H9 (cell line): ENCODE measurements around the gene BICDL1. TPM values are rescaled to one million over a fixed set of nuclear protein-coding genes. Genes with fewer than 3 reads are reported as not detected.

Source experiments
- DNase-seq: peaks from one replicate; pipeline ENCODE4 v3.0.0-alpha.2; 2017
- H2AFZ ChIP-seq: one replicate; pipeline ENCODE4 v1.6.1; 2013; ENCODE audit warnings: mild to moderate bottlenecking, low read length, control low read depth, moderate library complexity
- H2AK5ac ChIP-seq: 2 replicates; pipeline ENCODE4 v1.6.1; 2013; ENCODE audit warnings: low read length, control low read depth, mixed read lengths; ENCODE audit not compliant: insufficient read length
- H2BK120ac ChIP-seq: one replicate; pipeline ENCODE4 v1.6.1; 2013; ENCODE audit warnings: low read depth, mild to moderate bottlenecking, low read length, control low read depth, inconsistent platforms; ENCODE audit not compliant: poor library complexity, severe bottlenecking
- H2BK12ac ChIP-seq: 2 replicates; pipeline ENCODE4 v1.6.1; 2013; ENCODE audit warnings: low read length, control low read depth, mixed read lengths, low read depth; ENCODE audit not compliant: insufficient read length
- H2BK15ac ChIP-seq: 2 replicates; pipeline ENCODE4 v1.6.1; 2013; ENCODE audit warnings: low read depth, low read length, control low read depth
- H2BK20ac ChIP-seq: one replicate; pipeline ENCODE4 v1.6.1; 2013; ENCODE audit warnings: low read depth, mild to moderate bottlenecking, low read length, control low read depth, inconsistent platforms; ENCODE audit not compliant: poor library complexity, severe bottlenecking
- H2BK5ac ChIP-seq: 2 replicates; pipeline ENCODE4 v1.6.1; 2013; ENCODE audit warnings: low read length, control low read depth, mixed read lengths; ENCODE audit not compliant: insufficient read length
- H3K14ac ChIP-seq: 2 replicates; pipeline ENCODE4 v1.6.1; 2013; ENCODE audit warnings: low read length, control low read depth; ENCODE audit not compliant: insufficient read depth
- H3K18ac ChIP-seq: 2 replicates; pipeline ENCODE4 v1.6.1; 2013; ENCODE audit warnings: low read depth, mild to moderate bottlenecking, mixed read lengths, low read length, control low read depth; ENCODE audit not compliant: insufficient read length
- H3K23ac ChIP-seq: 2 replicates; pipeline ENCODE4 v1.6.1; 2013; ENCODE audit warnings: low read length, control low read depth, mixed read lengths, low read depth; ENCODE audit not compliant: insufficient read length
- H3K23me2 ChIP-seq: 2 replicates; pipeline ENCODE4 v1.6.1; 2013; ENCODE audit warnings: low read depth, mild to moderate bottlenecking, mixed read lengths, low read length, control low read depth; ENCODE audit not compliant: insufficient read length, poor library complexity, severe bottlenecking
- H3K27ac ChIP-seq: 2 replicates; pipeline ENCODE4 v1.5.1; 2013; ENCODE audit warnings: low read length, control low read depth, mixed read lengths, low read depth; ENCODE audit not compliant: insufficient read length
- H3K27me3 ChIP-seq: 2 replicates; pipeline ENCODE4 v1.6.1; 2013; ENCODE audit warnings: low read length, control low read depth, inconsistent platforms; ENCODE audit not compliant: insufficient read depth
- H3K4ac ChIP-seq: 2 replicates; pipeline ENCODE4 v1.6.1; 2013; ENCODE audit warnings: low read depth, mild to moderate bottlenecking, control low read depth, inconsistent platforms, low read length, moderate library complexity
- H3K4me1 ChIP-seq: 2 replicates; pipeline ENCODE4 v1.6.1; 2013; ENCODE audit warnings: low read length, control low read depth, inconsistent platforms; ENCODE audit not compliant: insufficient read depth
- H3K4me2 ChIP-seq: 2 replicates; pipeline ENCODE4 v1.6.1; 2013; ENCODE audit warnings: low read length, control low read depth, mixed read lengths; ENCODE audit not compliant: insufficient read length, insufficient read depth
- H3K56ac ChIP-seq: 2 replicates; pipeline ENCODE4 v1.6.1; 2013; ENCODE audit warnings: low read depth, mild to moderate bottlenecking, mixed read lengths, low read length, control low read depth; ENCODE audit not compliant: insufficient read length
- H3K79me1 ChIP-seq: 2 replicates; pipeline ENCODE4 v1.6.1; 2013; ENCODE audit warnings: low read depth, mild to moderate bottlenecking, moderate library complexity, low read length, control low read depth, inconsistent platforms; ENCODE audit not compliant: insufficient read depth, poor library complexity, severe bottlenecking
- H3K79me2 ChIP-seq: 2 replicates; pipeline ENCODE4 v1.6.1; 2013; ENCODE audit warnings: low read length, control low read depth, inconsistent platforms; ENCODE audit not compliant: insufficient read depth
- H3K9ac ChIP-seq: 2 replicates; pipeline ENCODE4 v1.6.1; 2013; ENCODE audit warnings: low read length, control low read depth, mixed read lengths; ENCODE audit not compliant: insufficient read length; ENCODE audit errors: extremely low read depth
- H3K9me3 ChIP-seq: one replicate; pipeline ENCODE4 v1.6.1; 2013; ENCODE audit warnings: low read depth, low read length, inconsistent platforms; ENCODE audit not compliant: control insufficient read depth
- H3T11ph ChIP-seq: one replicate; pipeline ENCODE4 v1.6.1; 2013; ENCODE audit warnings: mild to moderate bottlenecking, low read length, control low read depth, inconsistent platforms
- H4K20me1 ChIP-seq: one replicate; pipeline ENCODE4 v1.6.1; 2013; ENCODE audit not compliant: control insufficient read depth, insufficient read length, insufficient read depth
- H4K5ac ChIP-seq: 2 replicates; pipeline ENCODE4 v1.6.1; 2013; ENCODE audit warnings: low read depth, mild to moderate bottlenecking, mixed read lengths, low read length, control low read depth; ENCODE audit not compliant: insufficient read length
- H4K8ac ChIP-seq: replicated peaks from 2 replicates; pipeline ENCODE4 v1.6.1; 2013; ENCODE audit warnings: low read length, control low read depth, mixed read lengths, low read depth; ENCODE audit not compliant: insufficient read length
- H4K91ac ChIP-seq: 2 replicates; pipeline ENCODE4 v1.6.1; 2013; ENCODE audit warnings: low read depth, mild to moderate bottlenecking, moderate library complexity, mixed read lengths, low read length, control low read depth; ENCODE audit not compliant: insufficient read length
- H3K27ac Mint-ChIP-seq, 3 experiments: 2 replicates in 2 of 3; 3 replicates in 1 of 3; pipeline ENCODE4 v1.8.0; 2020 to 2021; ENCODE audit warnings: mixed read lengths in 3 of 3, mild to moderate bottlenecking in 1 of 3, moderate library complexity in 1 of 3
- H3K27me3 Mint-ChIP-seq: 2 replicates; pipeline ENCODE4 v1.8.0; 2021; ENCODE audit warnings: low read depth, mild to moderate bottlenecking, moderate library complexity, mixed read lengths
- H3K36me3 Mint-ChIP-seq, 3 experiments: 2 replicates in 2 of 3; 3 replicates in 1 of 3; pipeline ENCODE4 v1.8.0; 2020 to 2021; ENCODE audit warnings: low read depth in 3 of 3, mixed read lengths in 3 of 3; ENCODE audit not compliant: insufficient read depth in 1 of 3
- H3K4me1 Mint-ChIP-seq, 2 experiments: 2 replicates each; pipeline ENCODE4 v1.8.0; 2020; ENCODE audit warnings: mixed read lengths in 2 of 2
- H3K4me3 Mint-ChIP-seq, 2 experiments: 2 replicates in 1 of 2; 3 replicates in 1 of 2; pipeline ENCODE4 v1.8.0; 2020 to 2021; ENCODE audit warnings: mild to moderate bottlenecking in 2 of 2, mixed read lengths in 2 of 2, moderate library complexity in 1 of 2
- H3K9me3 Mint-ChIP-seq, 2 experiments: 2 replicates in 1 of 2; 3 replicates in 1 of 2; pipeline ENCODE4 v1.8.0; 2020; ENCODE audit warnings: mild to moderate bottlenecking in 2 of 2, mixed read lengths in 2 of 2, moderate library complexity in 1 of 2
- WGBS: extraction: QIAGEN DNeasy Blood & Tissue Kit; methylation state at CpG from one replicate; pipeline ENCODE4 v1.1.7; 2013; ENCODE audit warnings: missing lambda C conversion rate, low lambda C conversion rate, mixed read lengths; ENCODE audit not compliant: insufficient read length; ENCODE audit errors: extremely low coverage; 5-methylcytosine and 5-hydroxymethylcytosine counted together
- total RNA-seq: library from RNA; stranded (reverse); gene quantifications from 2 replicates; pipeline ENCODE4 v1.2.1, GENCODE V29; 2021
- TF ChIP-seq, protein P1 (sequence below): fragments of 200-600 bp; sonication (generic); conservative IDR thresholded peaks from 3 replicates; pipeline ENCODE4 v1.8.0; 2021; ENCODE audit warnings: antibody characterized with exemption, mild to moderate bottlenecking

BICDL1 gene
- total RNA-seq, 1 experiment from 2014 or later, result 13.8 TPM

DNA sequence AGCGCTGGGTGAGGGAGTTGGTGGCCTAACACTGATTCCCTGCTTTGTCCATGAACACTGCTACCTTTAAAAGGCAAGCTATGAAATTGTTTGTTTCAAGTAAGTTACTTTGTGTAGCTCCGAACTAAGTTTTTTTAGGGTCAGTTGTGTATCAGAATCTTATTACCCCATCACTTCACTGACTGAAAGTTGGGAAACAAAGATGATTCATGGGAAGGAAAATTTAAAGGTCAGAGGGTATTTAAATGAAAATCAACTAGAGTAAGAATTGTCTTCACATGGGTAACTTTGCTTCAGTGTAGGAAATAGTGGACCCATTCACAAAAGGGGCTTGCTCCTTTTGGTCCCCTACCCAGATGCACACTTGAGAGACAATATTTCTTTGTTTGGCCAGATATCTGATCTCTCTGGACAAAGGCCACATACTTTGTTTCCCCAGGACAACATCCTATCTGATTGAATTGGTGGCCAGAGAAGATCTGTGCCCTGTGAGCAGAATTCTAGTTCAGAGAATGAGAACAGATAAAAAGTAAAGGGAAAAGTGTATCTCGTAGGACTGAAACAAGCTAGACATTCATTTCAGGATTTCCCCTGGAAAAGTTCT, 74.0 kb downstream of the BICDL1 start:
- Histone ChIP-seq H3T11ph (no peak overlapping the region), H3K4me1 (no peaks in the 10 kb centered on the region), H2AFZ (no peak overlapping the region), H4K20me1 (no peaks in the 10 kb centered on the region), H3K23ac (no peak overlapping the region), H2BK12ac (no peak overlapping the region), H3K4ac (no peak overlapping the region), H3K23me2 (no peaks in the 10 kb centered on the region), H4K91ac (no peak overlapping the region), H3K79me2 (peaks cover 2% of the 10 kb centered on the region; the same call in 1 of the 2 replicates), H3K27me3 (no peaks in the 10 kb centered on the region), H3K14ac (no peak overlapping the region), H4K8ac (no peak overlapping the region), H2BK15ac (no peak overlapping the region), H2AK5ac (no peak overlapping the region), H3K56ac (no peak overlapping the region), H2BK5ac (no peak overlapping the region), H3K18ac (no peak overlapping the region), H2BK20ac (no peak overlapping the region), H3K27ac (no peak overlapping the region), H3K9ac (no peak overlapping the region), H2BK120ac (no peak overlapping the region), H3K4me2 (no peak overlapping the region), H4K5ac (no peak overlapping the region), H3K9me3 (no peaks in the 10 kb centered on the region), H3K79me1 (no peaks in the 10 kb centered on the region)
- H3K4me3 Mint-ChIP-seq, result no peak overlapping the region
- H3K27me3 Mint-ChIP-seq, result no peaks in the 10 kb centered on the region; the same call in 1 of the 2 replicates
- TF ChIP-seq, protein P1, sequence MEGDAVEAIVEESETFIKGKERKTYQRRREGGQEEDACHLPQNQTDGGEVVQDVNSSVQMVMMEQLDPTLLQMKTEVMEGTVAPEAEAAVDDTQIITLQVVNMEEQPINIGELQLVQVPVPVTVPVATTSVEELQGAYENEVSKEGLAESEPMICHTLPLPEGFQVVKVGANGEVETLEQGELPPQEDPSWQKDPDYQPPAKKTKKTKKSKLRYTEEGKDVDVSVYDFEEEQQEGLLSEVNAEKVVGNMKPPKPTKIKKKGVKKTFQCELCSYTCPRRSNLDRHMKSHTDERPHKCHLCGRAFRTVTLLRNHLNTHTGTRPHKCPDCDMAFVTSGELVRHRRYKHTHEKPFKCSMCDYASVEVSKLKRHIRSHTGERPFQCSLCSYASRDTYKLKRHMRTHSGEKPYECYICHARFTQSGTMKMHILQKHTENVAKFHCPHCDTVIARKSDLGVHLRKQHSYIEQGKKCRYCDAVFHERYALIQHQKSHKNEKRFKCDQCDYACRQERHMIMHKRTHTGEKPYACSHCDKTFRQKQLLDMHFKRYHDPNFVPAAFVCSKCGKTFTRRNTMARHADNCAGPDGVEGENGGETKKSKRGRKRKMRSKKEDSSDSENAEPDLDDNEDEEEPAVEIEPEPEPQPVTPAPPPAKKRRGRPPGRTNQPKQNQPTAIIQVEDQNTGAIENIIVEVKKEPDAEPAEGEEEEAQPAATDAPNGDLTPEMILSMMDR, result no peak
- WGBS, result no CpG with 5 or more reads among the region's 3 CpGs
- no peak for DNase-seq
- no peak overlapping the region for H3K27ac Mint-ChIP-seq
- H3K4me1 Mint-ChIP-seq, result peaks cover 6 to 9% of the 10 kb centered on the region in 2 experiments
- H3K36me3 Mint-ChIP-seq, result no peaks in the 10 kb centered on the region
- H3K9me3 Mint-ChIP-seq, result no peaks in the 10 kb centered on the region
